T-helper 1 cell treated with Interleukin-12 subunit alpha and Interleukin-12 subunit beta and Interleukin-4 antibody, amounts not matched to agents 30 μg/mL and 1 μg/mL, for 36 hours (primary cell): Measurements from ENCODE around the gene COA5.

Experiments
- H3K27ac Mint-ChIP-seq: one replicate; pipeline ENCODE4 v1.8.0; 2021; ENCODE audit warnings: mild to moderate bottlenecking, mixed read lengths
- H3K27me3 Mint-ChIP-seq: one replicate; pipeline ENCODE4 v1.8.0; 2021; ENCODE audit warnings: low read depth, mixed read lengths
- H3K36me3 Mint-ChIP-seq: one replicate; pipeline ENCODE4 v1.8.0; 2021; ENCODE audit warnings: low read depth, mixed read lengths
- H3K4me1 Mint-ChIP-seq: one replicate; pipeline ENCODE4 v1.8.0; 2021; ENCODE audit warnings: low read depth, mixed read lengths
- H3K4me3 Mint-ChIP-seq: one replicate; pipeline ENCODE4 v1.8.0; 2021; ENCODE audit warnings: mild to moderate bottlenecking, moderate library complexity, mixed read lengths
- H3K9me3 Mint-ChIP-seq: one replicate; pipeline ENCODE4 v1.8.0; 2021; ENCODE audit warnings: mixed read lengths

The COA5 gene, protein sequence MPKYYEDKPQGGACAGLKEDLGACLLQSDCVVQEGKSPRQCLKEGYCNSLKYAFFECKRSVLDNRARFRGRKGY

DNA sequence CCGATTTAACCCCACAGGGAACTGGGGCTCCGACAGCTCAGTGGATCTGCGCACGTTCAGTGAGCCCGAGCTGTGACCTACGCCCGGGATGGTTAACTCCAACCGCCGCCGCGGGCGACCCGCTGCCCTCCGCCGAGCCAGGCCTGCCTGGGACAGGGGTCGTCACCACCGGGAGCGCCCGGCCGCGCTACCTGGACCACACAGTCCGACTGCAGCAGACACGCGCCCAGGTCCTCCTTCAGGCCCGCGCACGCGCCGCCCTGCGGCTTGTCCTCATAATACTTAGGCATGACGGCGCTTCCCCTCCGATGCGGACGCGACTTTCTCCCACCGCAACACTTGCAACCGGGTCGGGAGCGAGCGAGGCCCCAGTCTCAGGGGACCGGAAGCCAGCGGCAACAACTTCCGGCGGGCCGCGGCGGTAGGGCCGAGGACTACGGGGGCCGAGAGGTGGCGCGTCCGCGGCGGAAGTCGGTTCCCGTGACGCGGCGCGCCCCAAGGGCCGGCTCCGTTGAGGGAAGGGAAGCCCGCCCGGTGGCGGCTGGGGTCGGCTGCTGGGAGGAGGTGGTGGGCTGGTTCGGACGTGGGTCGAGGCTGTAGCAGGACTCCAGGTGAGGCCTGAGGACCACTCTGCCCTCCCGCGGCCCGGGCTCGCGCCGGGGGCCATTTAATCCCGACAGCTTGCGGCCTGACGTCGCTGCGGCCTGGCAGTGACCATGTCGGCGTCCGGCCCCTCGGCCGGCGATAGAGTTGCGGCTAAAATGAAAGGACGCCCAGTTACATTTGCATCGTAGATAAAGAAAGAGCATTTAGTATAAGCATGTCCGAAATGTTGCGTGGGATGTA lies at the start of gene COA5, which contains the start of gene UNC50:
Gene COA5, minus strand, starts transcription at position 397 of the 846 bp plus-strand sequence. Its CDS starts 107 bp downstream, at position 290.
Gene UNC50, plus strand, starts transcription at position 474 of the 846 bp plus-strand sequence. CDS start 1,171 bp downstream, outside the sequence.
- H3K36me3 Mint-ChIP-seq = peaks cover 18% of the 10 kb centered on the region
- H3K9me3 Mint-ChIP-seq = no peaks in the 10 kb centered on the region
- peak within 1 kb of the TSS; percentile 82 for H3K4me3 Mint-ChIP-seq
- no peaks in the 10 kb centered on the region for H3K27me3 Mint-ChIP-seq
- peak within 1 kb of the TSS; percentile 79 for H3K27ac Mint-ChIP-seq
- H3K4me1 Mint-ChIP-seq = peaks cover 47% of the 10 kb centered on the region

DNA sequence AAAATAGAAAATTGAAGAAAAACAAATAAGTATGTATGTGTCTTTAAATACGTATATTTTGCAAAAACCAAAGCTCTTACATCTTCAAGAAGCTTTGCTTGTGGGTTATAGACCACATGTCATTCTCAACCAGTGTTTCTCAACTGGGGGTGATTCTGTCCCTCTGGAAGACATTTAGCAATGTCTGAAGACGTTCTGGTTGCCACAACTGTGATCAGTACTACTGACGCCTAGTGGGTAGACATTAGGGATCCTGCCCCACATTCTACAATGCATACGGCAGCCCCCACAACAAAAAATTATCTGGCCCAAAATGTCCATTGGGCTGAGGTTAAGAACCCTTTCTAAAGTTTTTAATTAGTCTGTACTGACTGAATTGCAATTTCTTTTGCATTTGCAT lies 48.5 kb upstream of the COA5 start:
- H3K27ac Mint-ChIP-seq = peak overlapping the region; percentile 67

DNA sequence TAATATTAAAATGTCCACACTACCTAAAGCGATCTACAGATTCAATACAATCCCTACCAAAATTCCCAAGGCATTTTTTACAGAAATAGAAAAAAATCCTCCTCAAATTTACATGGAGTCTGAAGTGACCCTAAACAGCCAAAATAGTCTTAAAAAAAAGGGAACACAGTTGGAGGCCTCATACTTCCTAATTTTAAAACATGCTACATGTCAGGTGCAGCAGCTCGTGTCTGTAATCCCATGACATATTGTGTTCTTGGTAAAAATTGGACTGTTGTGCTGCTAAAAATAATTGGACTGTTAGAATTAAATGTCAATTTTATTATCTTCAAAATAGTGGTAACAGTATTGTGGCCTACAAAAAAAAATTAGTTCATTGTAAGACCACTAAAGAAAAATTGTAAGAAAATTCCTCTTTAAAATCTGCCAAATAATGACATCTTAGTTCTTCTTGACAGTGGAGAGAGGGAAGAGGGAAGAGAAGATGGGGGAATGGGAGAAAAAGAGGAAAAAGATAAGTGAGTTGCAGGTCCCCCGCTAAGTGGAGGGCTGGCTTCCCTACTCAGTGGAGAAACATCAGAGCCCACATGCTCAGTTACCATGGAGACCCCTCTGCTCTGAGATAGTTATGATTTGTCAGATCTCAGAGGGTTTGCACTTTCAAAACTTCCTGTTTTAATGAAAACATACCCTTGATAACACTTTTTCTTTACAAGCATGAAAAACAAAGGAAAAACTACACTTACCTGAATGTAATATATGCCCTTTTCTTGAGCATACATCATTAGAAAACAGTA lies 46.6 kb upstream of the COA5 start:
- H3K4me3 Mint-ChIP-seq = peak overlapping the region; percentile 22
- peaks cover 70% of the 10 kb centered on the region for H3K4me1 Mint-ChIP-seq
- H3K36me3 Mint-ChIP-seq = peaks cover 61% of the 10 kb centered on the region
- no peaks in the 10 kb centered on the region for H3K27me3 Mint-ChIP-seq
- peak overlapping the region; percentile 37 for H3K27ac Mint-ChIP-seq
- peaks cover 14% of the 10 kb centered on the region for H3K9me3 Mint-ChIP-seq

More for the DNA sequence above, 48.5 kb upstream of the COA5 start:
- Mint-ChIP-seq H3K4me3 (peak overlapping the region; percentile 54), H3K4me1 (peaks cover 72% of the 10 kb centered on the region), H3K9me3 (peaks cover 8% of the 10 kb centered on the region), H3K36me3 (peaks cover 59% of the 10 kb centered on the region), H3K27me3 (no peaks in the 10 kb centered on the region)

DNA sequence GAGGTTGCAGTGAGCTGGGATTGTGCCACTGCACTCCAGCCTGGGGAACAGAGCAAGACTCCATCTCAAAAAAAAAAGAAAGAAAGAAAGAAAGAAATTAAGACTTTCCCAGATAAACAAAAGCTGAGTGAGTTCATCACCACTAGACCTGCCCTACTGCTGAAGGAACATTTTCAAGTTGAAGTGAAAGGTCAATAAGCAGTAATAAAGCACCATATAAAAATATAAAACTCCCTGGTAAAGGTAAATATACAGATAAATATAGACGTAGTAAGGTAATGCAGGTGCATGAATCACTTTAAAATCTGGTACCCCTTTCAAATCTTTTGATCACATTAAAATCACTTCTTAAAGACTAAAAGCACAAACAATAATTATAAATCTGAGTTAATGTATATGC lies 42.7 kb upstream of the COA5 start:
- H3K27ac Mint-ChIP-seq = no peak overlapping the region

DNA sequence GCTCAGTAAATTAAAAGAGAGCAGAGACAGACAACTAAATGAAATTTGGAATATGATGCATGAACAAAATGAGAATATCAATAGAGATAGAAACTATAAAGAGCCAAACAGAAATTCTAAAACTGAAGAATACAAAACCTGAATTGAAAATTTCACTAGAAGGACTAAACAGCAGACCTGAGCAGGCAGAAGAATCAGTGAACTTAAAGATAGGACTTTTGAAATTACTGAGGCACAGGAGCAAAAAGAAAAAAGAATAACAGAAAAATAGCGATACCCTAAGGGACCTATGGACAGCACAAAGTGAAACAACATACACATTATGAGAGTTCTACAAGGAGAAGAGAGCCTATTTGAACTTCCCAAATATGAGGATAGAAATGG lies 41.7 kb upstream of the COA5 start:
- Mint-ChIP-seq H3K9me3 (peaks cover 18% of the 10 kb centered on the region), H3K4me3 (no peak overlapping the region), H3K27me3 (no peaks in the 10 kb centered on the region), H3K27ac (peak overlapping the region; percentile 55), H3K4me1 (peaks cover 51% of the 10 kb centered on the region), H3K36me3 (peaks cover 59% of the 10 kb centered on the region)

More for the DNA sequence above, 42.7 kb upstream of the COA5 start:
- Mint-ChIP-seq H3K27me3 (no peaks in the 10 kb centered on the region), H3K4me1 (peaks cover 58% of the 10 kb centered on the region), H3K36me3 (peaks cover 59% of the 10 kb centered on the region), H3K9me3 (peaks cover 18% of the 10 kb centered on the region), H3K4me3 (no peak overlapping the region)

DNA sequence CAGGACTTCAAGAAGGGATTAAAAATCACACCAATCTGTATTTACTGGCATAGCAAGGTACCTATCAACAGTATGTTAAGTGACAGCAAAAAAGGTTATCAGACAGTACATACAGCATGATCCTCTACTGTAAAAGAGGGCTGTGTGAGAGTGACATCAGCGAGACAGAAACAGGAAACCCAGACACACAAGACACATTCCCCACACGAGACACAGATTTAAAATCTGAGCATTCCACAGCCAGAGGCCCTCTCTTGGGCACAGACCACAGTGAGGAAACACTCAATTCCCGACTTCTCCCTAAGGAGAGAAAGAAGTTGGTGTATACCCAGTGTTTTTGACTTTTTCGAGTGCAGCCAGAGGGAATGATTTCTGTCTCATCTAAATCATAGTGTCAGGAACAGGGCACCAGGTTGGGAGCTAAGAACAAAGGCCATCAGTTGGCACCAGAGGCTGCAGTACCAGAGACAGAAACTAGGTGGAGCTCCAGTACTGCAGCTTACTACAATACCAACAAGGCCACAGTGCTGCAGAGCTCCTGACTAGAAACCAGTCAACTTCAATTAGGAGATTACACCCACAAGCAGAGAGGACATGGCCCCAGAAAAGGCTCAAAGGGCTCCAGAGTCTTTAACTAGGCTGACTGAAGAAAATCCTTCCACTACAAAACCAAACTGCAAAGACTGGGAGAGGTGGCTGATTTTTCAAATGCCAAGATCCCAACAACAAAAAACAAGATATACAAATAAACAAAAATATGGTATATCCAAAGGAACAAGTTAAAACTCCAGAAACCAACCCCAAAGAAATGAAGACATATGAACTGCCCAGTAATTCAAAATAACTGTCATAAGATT lies 41.1 kb upstream of the COA5 start:
- Mint-ChIP-seq H3K27me3 (no peaks in the 10 kb centered on the region), H3K4me3 (peak overlapping the region; percentile 6), H3K36me3 (peaks cover 58% of the 10 kb centered on the region), H3K4me1 (peaks cover 47% of the 10 kb centered on the region), H3K9me3 (peaks cover 18% of the 10 kb centered on the region), H3K27ac (peak overlapping the region; percentile 62)

DNA sequence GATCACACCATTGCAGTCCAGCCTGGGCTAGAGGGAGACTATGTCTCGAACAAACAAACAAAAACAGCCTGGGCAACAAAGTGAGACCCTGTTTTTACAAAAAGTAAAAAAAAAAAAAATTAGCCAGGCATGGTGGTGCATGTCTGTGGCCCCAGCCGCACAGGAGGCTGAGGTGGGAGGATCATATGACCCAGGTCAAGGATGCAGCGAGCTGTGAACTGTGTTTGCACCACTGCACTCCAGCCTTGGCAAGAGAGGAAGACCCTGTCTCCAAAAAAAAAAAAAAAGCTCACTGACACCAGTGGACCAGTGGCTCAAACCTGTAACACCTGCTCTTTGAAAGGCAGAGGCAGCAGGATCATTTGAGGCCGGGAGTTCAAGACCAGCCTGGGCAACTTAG lies 40.1 kb upstream of the COA5 start:
- no peaks in the 10 kb centered on the region for H3K27me3 Mint-ChIP-seq
- H3K4me1 Mint-ChIP-seq = peaks cover 43% of the 10 kb centered on the region
- no peak overlapping the region for H3K4me3 Mint-ChIP-seq
- peaks cover 18% of the 10 kb centered on the region for H3K9me3 Mint-ChIP-seq
- H3K36me3 Mint-ChIP-seq = peaks cover 58% of the 10 kb centered on the region
- H3K27ac Mint-ChIP-seq = no peak overlapping the region

DNA sequence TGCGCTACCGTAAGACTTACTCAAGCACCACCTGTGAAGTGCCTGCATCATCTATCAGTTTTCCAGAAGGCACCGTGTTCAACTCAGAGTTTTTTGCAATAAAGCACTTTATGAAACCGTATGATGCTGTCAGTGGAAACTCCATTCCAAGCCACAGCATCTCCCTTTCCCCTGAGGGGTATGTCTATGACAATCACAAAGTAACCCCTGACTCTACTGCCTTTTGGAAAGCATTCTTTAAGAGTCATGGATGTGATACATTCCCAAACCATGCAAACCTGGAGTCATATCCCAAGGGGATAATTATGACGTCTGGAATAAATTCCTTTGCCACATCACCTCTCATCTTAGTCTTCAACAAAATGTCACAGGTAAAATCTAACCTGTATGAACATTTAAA lies 39.3 kb upstream of the COA5 start:
- no peak overlapping the region for H3K4me3 Mint-ChIP-seq
- H3K27ac Mint-ChIP-seq = no peak overlapping the region

DNA sequence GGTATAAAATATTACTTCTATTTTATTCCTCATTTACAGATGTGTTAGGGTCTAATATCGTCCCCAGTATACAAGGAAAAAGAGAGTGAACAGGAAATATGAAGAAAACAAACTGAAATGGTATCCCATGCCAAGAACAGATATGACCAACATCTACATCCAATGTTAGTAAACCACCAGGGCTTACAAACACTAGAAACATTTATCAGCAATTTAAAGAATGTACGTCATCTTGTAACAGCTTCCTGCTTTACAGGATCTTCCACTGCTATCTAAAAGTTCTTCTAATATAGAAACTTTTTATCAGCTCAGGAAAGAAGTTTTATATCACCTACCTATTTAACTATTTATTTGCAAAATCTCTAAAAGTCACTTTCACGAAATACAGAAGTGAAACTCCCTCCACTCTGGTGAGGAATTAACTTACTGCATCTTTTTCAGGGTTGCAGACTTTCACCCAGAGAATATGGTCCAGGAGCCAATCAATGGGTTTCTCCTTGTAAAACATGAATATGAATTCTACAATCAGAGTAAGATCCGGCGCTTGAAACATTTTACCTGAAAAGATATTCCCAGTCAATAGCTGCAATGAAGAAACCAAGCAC lies 35.3 kb upstream of the COA5 start:
- peaks cover 12% of the 10 kb centered on the region for H3K4me1 Mint-ChIP-seq
- no peak overlapping the region for H3K4me3 Mint-ChIP-seq
- H3K36me3 Mint-ChIP-seq = peaks cover 45% of the 10 kb centered on the region
- H3K27ac Mint-ChIP-seq = no peak overlapping the region
- H3K27me3 Mint-ChIP-seq = no peaks in the 10 kb centered on the region
- no peaks in the 10 kb centered on the region for H3K9me3 Mint-ChIP-seq

More for the DNA sequence above, 39.3 kb upstream of the COA5 start:
- Mint-ChIP-seq H3K4me1 (peaks cover 36% of the 10 kb centered on the region), H3K9me3 (peaks cover 18% of the 10 kb centered on the region), H3K27me3 (no peaks in the 10 kb centered on the region), H3K36me3 (peaks cover 54% of the 10 kb centered on the region)

DNA sequence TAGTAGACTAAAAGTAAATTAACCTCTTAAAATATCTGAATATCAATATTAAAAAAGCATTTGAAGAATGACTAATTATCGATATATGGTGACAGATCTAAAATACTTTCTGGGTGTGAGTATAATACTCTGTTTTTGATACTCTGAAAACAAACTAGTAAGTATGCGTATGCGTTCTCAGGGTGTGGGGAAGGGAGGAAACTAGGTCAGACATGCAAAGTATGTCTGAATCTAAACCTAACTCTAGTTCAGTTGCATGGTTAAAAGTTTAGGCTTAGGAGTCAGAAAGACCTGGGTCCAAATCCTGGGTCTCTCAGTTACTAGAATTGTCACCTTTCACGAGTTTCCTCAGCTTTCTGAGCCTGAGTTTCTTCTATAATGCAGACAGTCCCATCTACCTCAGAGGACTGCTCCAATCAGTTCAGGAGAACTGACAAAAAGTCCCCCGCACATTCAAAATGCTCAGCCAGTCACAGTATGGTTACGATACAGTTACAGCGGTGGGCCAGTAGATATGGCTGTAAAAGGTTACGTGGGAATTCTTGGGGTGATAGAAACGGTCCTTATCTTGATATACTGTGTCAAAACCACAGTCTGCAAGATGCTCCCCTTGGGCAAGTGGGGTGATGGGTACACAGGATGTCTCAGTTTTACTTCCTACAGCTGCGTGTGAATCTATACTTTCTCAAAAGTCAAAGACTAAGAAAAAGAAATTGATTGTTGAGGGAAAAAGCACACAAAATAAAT lies 29.3 kb upstream of the COA5 start:
- Mint-ChIP-seq H3K4me1 (peaks cover 34% of the 10 kb centered on the region), H3K4me3 (peak overlapping the region; percentile 67), H3K9me3 (no peaks in the 10 kb centered on the region), H3K36me3 (peaks cover 54% of the 10 kb centered on the region), H3K27ac (peak overlapping the region; percentile 88), H3K27me3 (no peaks in the 10 kb centered on the region)

DNA sequence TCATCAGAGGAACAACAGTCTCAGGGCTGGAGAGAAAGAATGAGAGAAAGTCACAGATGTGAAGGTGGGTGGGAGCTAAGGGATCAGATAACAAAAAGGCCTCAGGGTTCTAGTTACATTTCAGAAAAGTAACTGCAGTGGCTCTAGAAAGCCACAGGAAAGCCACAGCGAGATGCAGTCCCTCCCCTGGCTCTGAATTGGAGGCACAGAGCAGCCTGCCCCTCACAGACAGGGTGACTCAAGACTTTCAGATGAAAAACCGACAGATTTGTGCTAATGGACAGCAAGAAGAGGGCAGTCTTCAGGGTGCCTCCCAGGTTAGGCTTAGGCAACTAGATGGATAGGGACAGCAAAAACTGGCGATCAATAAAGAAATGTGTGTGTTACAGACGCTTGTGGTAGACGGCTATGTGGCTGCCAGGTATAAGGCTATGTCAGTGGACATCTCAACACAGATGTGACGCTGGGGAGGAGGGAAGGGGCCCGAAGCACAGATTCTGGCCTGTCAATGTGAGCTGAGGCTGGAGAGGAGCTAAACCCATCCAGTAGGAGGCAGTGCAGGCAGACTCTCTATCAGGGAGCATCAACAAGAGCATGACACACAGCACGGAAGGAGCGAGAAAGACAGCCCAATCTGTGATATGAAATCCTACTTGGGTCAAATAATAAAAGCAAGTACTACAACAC lies 26.2 kb upstream of the COA5 start:
- peaks cover 54% of the 10 kb centered on the region for H3K36me3 Mint-ChIP-seq
- peaks cover 36% of the 10 kb centered on the region for H3K4me1 Mint-ChIP-seq
- H3K9me3 Mint-ChIP-seq = no peaks in the 10 kb centered on the region
- H3K27me3 Mint-ChIP-seq = no peaks in the 10 kb centered on the region
- peak overlapping the region; percentile 42 for H3K27ac Mint-ChIP-seq
- peak overlapping the region; percentile 26 for H3K4me3 Mint-ChIP-seq

DNA sequence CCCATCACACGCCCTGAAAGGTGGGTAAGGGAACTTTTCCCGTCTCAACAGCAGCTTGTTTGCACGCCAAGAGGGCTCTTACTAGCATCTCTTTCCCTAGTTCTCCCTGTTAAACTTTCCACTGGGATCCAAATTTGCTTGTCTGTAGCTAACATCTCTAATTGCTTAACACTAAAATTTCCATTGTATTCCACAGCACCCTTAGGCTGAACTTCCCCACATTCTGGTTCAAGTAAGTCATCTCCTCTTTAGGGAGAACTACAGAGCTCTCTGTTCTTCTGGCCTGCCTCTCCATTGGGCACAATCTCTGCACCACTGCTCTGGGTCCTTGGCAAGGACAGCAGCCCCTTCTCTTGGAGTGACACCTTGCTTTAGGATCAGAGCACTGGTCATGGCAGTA lies 24.0 kb upstream of the COA5 start:
- Mint-ChIP-seq H3K4me3 (no peak overlapping the region), H3K27ac (no peak overlapping the region), H3K36me3 (peaks cover 50% of the 10 kb centered on the region), H3K4me1 (peaks cover 24% of the 10 kb centered on the region), H3K27me3 (no peaks in the 10 kb centered on the region), H3K9me3 (no peaks in the 10 kb centered on the region)

DNA sequence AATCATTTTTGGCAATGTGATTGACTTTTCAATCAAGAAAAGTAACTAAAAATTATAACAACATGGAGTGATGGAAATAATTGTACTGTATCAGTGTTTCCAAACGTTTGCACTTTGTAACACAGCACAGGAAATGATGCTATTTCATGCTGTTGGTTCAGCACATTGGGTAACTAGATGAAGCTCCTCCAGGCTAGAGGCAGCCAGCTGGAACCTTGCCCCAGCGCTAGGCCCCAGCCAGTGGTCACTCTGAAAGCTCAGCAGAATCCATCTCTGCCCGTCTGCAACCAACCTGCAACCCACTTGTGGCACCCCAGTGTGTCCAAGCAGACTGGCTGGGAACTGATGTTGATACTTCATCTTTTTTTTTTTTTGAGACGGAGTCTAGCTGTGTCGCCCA lies 15.3 kb upstream of the COA5 start:
- Mint-ChIP-seq H3K27ac (no peak overlapping the region), H3K36me3 (peaks cover 38% of the 10 kb centered on the region), H3K4me3 (no peak overlapping the region), H3K9me3 (no peaks in the 10 kb centered on the region), H3K4me1 (peaks cover 20% of the 10 kb centered on the region), H3K27me3 (no peaks in the 10 kb centered on the region)
